RPMI7951 (cell line): ENCODE measurements around the gene RGPD8. TPM values are rescaled to one million over a fixed set of nuclear protein-coding genes. Genes with fewer than 3 reads are reported as not detected.
"Not testable (repeated sequence)": the region's sequence is repeated elsewhere in the genome, so short reads cannot be mapped to it uniquely, and the experiment has no call there.

ENCODE experiments used
- DNase-seq: peaks from one replicate; pipeline ENCODE4 v3.0.0-alpha.2; 2012; ENCODE audit warnings: low read depth
- total RNA-seq: library from RNA; depleted of rRNA; stranded (reverse); fragments of >200 nt; shearing (Covaris generic); gene quantifications from 2 replicates; pipeline ENCODE4 v1.2.3, GENCODE V29; 2014

Gene RGPD8
- total RNA-seq, 1 experiment from 2014 or later, result 3.4 TPM

DNA sequence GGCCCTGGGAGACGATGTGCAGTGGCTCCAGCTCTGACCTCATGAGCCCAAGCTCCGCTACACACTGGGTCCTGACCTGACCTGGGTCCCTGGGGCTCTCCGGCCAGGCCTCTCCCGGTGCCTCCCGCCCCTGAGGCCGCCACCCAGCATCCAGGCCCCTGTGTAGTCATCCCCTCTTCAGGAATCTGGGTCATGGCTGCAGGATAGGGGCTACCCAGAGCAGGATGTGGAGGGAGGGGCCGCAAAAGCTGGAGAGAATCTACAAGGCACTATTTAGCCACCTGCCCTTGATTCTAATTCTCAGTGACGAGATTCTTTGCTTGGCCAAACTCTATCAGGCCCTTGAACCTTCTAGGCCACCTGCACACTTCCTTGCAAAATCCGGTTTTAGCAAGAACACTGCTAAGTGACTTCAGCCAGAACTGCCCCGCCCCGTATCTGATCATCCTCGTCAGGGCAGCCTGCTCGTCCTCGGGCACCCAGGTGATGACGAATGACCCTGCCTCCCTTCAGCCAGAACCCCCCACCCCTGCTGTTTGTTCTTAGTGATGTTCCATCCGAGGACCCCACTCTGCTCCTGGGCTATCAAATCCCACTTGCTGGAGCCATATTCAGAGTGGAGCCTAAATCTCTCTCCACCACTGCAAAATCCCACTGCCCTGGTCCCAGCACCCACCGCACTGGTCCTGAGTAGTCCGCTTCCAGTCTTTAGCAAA lies 2.4 kb upstream of the RGPD8 start:
- not testable (repeated sequence) for DNase-seq

DNA sequence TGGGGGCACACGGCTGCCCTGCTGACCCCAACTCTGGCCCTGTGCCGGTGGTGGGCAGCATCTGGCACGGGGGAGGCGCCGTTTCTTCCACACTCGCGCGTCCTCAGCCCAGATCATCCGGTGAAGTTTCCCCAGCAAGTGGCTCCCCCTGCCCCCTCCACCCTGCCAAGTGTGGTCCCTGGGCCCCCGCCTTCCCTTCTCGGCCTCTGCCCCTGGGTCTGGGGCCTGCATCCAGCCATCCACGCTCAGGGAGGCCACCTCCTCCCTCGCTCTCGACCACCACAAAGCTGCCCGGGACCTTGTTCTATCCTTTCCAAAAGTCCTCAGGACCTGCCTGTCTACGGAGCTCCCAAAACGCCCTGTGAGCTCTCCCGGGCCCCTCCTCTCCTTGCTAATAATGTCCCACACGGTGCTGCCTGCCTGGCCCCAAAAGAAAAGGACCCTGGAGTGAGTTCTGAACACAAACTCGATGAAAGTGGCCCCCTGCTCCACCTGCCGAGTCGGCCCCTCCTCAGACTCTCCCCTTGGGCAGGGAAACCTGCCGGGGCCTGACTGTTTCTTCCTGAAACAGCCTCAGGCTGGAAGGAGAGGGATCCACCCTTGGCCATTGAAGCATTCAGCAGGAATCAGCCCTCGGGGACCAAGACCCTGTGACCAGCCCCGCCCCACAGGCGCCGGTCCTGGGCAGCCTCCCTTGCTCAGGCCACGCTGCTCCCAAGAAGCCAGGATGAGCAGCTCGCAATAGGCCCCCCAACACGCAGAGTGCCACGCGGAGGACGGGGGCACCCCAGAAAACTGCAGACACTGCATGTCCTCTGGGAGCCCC lies 1.7 kb upstream of the RGPD8 start:
- DNase-seq, result not testable (repeated sequence)

DNA sequence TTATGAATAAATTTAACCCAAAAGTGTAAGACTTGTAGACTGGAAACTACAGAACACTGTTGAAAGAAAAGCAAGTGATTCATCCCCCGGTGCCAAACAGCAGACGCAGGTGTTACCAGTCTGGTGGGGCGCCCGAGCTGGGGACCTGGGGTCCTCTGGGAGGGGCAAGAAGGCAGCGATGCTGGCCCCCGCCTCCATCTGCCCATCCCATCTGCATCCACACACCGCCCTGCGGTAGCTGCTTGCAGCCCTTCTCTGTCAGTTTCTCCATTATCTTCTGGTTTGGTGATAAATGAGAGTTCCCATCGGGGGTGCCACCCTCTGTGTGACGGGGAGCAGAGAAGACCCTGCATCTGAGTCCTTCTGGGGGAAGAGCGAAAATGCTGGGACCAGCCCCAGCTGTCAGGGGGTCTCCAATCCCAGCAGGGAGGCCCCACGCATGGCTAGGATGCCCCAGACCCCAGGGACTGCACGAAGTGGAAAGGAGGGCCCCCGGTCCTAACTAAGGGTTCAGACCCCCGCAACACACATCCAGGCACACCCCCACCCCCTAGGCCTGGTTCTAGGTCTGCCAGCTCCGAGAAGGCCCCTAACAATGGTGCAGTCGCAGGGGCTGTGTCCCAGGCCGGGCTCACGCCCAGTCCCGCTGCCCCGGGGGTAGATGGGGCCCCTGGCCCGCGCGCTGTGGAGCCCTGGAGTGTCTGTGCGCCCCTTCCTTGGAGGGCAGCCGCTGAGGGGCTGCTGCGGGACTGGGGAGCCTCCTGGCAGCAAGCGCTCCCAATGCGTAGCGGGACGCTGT lies 686 bp upstream of the RGPD8 start:
- no peak for DNase-seq

DNA sequence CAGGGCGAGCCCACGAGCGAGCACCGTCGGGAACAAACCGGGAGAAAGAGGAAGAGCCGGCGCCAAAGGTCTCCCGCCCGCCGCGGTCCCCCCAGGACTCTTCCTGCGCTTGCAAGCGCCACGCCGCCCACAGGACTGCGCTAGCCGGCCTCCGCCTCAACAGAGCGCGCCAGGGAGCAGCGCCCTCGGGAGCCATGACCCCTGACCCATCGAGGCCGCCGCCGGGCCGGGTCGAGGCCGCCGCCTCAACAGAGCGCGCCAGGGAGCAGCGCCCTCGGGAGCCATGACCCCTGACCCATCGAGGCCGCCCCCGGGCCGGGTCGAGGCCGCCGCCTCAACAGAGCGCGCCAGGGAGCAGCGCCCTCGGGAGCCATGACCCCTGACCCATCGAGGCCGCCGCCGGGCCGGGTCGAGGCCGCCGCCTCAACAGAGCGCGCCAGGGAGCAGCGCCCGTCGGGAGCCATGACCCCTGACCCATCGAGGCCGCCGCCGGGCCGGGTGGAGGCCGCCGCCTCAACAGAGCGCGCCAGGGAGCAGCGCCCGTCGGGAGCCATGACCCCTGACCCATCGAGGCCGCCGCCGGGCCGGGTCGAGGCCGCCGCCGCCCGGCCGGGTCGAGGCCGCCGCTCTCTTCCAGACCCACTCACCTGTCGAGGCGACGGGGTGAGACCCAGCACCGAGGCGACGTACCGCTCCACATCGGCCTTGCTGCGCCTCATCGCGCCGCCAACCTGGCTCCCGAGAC lies 538 bp downstream of the RGPD8 start:
- DNase-seq, result peak; percentile 29

DNA sequence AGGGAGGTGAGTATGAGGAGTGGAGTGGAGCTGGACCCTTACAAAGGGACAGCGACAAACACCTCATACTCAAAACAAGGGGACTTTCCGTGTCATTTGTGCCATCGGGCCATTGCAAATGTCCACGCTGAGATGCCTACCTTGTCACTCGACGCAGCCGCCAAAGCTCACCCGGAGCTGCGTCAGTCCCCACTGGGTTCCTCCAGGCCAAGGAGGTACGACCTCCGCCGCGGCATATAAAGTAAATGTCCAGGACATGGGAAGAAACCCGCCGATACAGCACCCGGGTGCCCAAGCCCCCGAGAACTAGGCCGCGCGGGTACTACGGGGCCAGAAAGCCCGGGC lies 1.1 kb downstream of the RGPD8 start:
- not testable (repeated sequence) for DNase-seq

DNA sequence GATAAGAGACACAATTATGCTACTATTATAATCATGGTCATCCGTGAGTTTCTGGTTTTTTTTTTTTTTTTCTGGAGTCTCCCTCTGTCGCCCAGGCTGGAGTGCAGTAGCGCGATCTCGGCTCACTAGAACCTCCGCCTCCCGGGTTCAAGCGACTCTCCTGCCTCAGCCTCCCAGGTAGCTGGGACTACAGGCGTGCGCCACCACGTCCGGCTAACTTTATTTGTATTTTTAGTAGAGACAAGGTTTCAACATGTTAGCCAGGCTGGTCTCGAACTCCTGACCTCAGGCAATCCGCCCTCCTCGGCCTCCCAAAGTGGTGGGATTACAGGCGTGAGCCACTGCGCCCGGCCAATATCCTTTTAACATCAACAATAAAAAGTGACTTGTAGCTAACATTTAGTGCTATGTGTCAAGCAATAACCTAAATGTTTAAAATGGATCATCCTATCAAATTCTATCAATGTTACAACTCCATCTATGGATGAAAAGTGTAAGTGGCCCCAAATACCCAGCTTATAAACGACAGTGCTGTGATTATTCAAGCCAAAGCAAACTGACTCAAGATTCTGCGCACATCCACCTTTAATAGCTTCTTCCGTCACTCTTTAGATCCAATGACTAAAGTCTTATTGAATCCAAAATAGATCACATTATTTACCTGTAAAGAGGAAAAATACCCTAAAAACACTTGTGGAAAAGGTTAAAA lies 1.7 kb downstream of the RGPD8 start:
- not testable (repeated sequence) for DNase-seq

DNA sequence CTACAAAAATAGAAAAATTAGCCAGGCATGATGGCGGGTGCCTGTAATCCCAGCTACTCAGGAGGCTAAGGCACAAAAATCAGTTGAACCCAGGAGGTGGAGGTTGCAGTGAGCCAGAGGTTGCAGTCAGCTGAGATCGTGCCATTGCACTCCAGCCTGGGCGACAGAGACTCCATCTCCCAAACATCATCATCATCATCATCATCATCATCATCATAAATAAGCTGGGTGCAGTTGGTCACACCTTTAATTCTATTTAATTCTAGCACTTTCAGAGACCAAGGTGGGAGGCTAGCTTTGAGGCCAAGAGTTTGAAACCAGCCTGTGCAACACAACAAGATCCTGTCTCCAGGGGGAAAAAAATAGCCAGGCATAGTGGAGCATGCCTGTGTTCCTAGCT lies 8.9 kb downstream of the RGPD8 start:
- DNase-seq, result not testable (repeated sequence)

DNA sequence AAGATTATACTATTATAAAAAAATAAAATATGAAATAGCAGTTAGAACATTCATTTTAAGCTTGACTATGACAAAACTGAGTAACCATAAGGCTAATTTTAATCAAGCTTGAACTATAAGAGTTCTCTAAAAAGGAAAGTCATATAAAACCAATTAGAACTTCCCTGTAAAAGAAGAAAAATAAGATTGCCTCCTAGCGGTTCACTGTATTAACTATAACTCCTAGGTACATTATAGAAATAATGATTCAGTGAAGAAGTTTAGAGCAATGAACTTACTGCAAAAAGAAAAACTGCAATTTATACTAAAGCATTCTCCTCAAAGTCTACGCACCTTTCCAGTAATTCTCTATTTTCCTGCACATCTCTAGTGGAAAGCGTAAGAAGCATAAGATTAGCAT lies 16.6 kb downstream of the RGPD8 start:
- not testable (repeated sequence) for DNase-seq

DNA sequence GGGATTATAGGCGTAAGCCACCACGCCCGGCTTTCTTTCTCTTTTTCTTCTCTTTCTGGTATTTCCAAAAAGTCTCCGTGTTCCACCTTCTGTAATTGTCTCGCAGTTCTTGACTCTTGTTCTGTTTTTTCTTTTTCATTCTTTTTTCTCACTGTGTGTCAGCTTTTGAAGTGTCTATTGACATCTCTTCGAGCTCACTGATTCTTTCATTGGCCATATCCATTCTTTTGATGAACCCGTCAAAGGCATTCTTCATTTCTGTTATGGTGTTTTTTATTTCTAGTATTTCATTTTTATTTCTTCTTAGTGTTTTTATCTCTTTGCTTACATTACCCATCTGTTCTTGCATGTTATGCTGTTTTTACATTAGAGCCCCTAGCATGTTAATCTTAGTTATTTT lies 73.4 kb downstream of the RGPD8 start:
- DNase-seq, result not testable (repeated sequence)

DNA sequence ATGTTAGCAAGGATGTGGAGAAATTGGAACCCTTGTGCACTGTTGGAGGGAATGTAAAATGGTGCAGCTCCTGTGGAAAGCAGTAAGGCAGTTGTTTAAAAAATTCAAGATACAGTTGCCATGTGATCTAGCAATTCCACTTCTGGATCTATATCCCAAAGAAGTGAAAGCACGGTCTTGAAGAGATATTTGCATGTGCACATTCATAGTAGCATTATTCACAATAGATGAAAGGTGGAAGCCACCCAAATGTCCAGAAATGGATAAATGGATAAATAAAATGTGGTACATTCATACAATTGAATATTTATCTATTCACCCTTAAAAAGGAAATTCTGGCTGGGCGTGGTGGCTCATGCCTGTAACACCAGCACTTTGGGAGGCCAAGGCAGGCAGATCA lies 79.1 kb downstream of the RGPD8 start:
- not testable (repeated sequence) for DNase-seq

DNA sequence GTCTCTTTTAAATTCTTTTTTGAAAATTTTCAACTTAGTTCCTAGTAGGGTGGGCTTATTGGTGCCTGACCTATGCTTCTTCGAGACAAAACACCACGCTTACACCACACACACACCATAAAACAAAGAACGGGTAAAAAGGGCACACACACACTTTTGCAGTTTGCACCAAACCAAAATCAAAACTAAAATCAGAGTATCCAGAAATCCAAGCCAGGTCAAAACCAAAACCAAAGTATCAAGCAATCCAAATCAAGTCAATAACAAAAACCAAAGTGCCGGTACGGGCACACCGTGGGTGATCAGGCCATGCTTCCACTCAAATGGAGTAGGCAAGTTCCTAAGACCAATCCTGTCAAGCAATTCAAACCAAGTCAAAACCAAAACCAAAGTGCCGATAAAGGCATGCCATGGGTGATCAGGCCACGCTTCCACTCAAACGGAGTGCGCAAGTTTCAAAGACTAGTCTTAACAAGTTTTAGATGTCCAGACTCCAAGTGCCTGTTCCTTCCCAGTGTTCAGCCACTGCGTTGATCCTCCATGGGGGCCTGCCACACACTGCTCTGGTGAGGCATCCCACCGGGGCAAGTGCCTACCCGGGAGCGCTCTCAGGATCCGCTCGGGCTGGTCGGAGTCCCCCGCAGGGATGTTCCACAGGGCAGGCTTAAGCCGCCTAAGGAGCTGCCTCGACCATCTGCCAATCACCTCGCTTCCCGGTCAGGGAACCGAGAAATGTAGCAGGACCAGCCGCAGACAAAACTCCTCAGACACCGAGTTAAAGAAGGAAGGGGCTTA lies 80.4 kb downstream of the RGPD8 start:
- not testable (repeated sequence) for DNase-seq

DNA sequence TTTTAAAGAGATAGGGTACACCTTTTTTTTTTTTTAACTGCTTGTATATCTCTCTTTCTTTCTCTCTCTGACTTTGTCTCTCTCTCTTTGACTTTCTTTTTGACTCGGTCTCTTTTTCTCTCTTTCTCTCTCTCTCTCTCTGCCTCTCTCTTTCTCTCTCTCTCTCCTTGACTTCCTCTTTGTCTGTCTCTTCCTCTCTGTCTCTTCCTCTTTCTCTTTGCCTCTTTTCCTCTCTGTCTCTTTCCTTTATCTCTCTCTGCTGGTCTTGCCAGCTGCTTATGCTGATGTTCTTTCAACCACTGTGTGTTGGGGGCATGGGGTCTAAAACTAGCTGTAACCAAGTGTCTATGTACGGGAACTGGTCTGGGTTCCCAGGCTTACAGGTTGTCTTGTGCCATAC lies 81.2 kb downstream of the RGPD8 start:
- not testable (repeated sequence) for DNase-seq

DNA sequence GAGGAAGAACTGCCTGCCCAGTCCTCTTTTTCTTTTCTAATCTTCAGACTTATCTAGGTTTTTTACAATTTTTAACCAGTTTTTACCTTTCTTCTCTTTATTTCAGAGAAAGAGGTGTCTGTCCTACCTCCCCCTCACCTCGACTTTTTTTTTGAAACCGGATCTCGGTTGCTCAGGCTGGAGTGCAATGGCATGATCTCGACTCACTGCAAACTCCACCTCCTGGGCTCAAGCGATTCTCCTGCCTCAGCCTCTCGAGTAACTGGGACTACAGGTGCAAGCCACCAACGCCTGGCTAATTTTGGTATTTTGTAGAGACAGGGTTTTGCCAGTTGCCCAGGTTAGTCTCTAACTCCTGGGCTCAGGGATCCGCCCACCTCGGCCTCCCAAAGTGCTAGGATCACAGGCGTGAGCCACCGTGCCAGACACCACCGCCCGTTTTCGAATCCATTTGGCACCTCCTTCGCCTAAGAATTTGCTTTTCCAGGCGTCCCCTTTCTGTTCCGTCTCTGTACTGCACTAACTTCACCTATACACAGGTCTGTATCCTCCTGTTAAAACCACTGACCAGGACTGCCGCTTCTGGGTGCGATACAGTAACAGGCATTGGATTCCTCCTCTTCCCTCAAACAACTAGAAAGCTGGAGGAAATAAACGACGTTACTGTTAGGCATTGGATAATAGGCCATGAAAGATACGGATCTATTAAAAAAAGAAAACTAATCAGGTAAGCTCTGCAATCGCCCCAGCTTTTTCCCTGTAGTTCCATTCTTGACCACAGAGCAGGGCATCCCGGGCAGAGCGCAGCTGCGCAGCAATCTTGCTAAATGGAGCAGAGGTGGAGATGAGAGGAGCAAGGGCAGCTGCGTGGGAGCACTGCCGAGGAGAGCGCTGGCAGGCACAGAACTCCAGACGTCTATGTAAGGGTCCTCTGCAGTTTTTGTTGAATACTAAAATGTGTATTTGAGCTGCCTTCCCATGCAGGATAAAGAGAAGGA lies 88.1 kb downstream of the RGPD8 start:
- no peak for DNase-seq

DNA sequence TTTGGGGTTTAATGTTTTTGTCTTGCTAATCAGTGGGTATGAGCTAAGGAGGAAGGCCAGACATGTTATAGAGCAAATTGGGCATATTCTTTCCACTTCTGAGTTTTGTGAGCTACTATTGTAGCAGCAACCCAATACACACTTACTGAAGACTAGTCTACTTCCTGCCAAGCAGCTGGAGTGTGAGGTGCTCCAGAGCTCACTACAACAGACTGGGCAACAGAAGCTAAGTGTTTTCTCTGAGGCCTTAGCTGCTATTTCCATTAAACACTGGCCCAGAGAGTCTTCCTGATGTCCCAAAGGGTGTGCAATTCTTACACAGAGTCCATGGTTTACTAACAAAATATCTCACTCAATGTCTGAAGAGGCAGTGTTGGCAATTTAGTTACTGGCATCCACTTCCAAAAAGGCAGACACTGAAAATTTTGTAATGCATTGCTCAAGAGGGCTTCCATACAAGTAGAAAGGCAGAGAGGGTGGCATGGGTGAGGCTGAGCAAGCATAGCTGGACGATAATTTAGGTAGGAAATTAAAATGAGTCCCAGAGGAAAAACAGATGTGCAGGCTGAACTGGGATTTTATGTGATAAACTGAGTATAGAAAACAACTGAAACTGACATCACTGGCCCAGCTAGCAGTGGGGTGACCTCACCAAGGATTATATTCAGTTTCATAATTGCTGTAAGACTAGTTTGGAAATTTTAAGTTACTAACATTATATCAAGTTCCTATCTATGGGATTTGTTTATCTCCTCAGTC lies 89.4 kb downstream of the RGPD8 start:
- no peak for DNase-seq

DNA sequence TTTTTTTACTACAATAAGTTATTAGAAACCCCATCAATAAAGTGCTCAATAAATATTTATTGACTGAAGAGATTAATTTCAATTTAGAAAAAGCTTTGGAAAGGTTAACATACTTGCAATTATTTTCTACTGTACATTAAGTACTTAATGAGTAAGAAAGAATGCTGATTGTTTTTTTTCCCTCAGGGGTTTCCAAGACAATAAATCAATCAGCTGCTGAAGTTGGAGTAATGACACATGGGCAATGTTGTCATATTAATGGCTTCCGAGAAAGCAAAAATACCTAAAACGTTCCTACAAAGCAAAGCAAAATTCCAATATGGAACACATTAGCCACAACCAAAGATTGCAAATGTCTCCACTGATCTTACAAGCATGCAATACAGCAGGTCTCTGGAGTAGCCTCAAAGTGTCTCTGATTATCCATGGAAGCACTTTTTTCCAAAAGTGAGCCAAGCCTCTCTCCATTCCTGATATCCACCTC lies 91.3 kb downstream of the RGPD8 start:
- no peak for DNase-seq

DNA sequence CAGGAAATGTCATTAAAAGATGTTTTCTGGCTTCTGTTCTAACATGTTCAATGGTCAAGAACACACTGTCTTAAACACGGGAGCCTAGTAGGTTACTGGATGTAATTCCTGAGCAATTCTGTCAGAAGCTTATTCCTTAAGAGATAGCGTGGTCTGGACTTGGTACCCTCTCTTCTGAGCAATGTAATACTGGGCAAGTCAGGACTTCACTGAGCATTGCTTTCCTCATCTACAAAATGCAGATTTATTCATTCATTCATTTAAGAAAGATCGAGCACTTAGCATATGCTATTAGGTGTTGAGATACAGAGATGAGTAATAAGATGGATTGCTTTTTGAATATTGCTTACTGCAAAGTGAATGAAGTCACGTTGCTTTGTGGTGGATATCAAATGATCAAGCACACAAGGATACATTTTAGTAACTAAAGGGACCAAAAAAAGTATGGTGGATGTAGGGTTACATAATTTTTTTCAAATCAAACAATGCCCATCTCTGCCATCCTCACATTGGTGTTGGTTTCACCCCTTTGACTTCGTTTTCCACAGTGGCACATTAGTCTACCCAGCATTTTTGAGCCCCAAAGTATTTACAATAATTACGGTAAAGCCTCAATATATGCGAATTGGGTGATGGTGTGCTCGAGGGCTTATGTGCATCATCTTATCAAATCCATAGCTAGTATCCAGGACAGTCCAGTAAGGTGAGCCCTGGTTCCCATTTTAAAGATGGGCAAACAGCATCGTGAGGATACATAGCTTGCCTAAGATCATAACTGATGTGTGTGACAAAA lies 92.8 kb downstream of the RGPD8 start:
- no peak for DNase-seq

DNA sequence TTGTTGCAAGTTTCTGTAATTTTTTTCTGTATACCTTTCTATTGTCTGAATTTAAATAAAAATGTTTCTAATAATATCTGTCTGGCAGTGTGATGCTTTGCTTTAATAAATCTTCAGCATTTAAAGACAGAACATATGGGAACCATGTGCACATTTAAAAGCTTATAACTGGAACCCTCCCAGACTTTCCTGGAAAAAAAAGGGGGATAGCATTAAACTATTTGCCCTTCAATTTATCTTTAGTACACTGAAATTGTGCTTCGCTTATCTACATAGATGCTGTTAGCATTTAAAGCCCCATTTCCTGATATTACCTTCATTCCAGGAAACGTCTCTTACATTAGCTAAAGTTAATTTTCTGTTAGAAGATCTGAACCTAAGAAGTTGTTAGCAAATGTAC lies 93.5 kb downstream of the RGPD8 start:
- no peak for DNase-seq
